ENCODE measurements around the gene DMPK.

DNA sequence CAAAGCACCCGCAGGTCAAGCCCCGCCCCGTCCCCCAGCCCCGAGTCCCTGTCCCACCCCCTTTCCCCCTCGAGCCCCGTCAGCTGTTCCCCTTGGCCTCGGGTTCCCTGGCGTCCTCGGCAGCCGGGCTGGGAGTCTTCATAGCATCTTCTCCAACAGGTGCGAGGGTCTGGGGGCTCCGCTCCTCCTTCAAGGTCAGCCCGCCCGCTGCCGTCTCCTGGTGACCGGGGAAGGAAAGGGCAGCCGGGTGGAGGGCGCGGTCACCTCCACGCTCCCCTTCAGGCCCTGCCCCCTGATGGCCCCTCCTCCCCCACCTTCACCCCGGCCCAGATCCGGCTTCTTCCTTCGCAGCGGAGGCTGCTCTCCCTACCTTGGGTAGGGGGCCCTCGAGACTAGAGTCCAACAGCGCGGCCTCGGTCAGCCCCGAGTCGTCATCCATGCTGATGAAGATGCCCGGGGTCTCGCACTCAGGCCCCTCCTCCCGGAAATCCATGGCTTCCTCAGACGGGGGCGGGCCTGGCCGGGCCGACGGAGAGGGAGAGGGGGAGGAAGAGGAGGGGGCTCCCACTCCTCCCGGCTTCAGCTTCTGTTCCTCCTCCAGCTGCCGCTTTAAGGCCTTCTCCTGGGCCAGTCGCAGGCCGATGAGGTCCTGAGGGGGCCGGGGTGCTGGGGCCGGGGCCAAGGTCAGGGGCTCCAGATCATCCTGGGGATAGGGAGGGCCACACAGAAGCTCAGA is 33.4 kb upstream of the DMPK start:
- TF ChIP-seq, protein P1, sequence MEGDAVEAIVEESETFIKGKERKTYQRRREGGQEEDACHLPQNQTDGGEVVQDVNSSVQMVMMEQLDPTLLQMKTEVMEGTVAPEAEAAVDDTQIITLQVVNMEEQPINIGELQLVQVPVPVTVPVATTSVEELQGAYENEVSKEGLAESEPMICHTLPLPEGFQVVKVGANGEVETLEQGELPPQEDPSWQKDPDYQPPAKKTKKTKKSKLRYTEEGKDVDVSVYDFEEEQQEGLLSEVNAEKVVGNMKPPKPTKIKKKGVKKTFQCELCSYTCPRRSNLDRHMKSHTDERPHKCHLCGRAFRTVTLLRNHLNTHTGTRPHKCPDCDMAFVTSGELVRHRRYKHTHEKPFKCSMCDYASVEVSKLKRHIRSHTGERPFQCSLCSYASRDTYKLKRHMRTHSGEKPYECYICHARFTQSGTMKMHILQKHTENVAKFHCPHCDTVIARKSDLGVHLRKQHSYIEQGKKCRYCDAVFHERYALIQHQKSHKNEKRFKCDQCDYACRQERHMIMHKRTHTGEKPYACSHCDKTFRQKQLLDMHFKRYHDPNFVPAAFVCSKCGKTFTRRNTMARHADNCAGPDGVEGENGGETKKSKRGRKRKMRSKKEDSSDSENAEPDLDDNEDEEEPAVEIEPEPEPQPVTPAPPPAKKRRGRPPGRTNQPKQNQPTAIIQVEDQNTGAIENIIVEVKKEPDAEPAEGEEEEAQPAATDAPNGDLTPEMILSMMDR (IDR thresholded peaks at IDR 0.05), result no peak
- no peak for TF ChIP-seq POLR2A (IDR thresholded peaks at IDR 0.05)
